Glutamatergic neuron (in vitro differentiated cells): Measurements from ENCODE around the gene ZXDC. TPM values are rescaled to one million over a fixed set of nuclear protein-coding genes. Genes with fewer than 3 reads are reported as not detected.

Experiments used
- DNase-seq: peaks from one replicate; pipeline ENCODE4 v3.0.0; 2022
- H3K27ac Mint-ChIP-seq: one replicate; pipeline ENCODE4 v1.8.0; 2020; ENCODE audit warnings: mild to moderate bottlenecking, mixed read lengths, inconsistent platforms; ENCODE audit not compliant: unreplicated experiment
- H3K27me3 Mint-ChIP-seq: one replicate; pipeline ENCODE4 v1.8.0; 2020; ENCODE audit warnings: mild to moderate bottlenecking, moderate library complexity, mixed read lengths, inconsistent platforms; ENCODE audit not compliant: unreplicated experiment
- H3K36me3 Mint-ChIP-seq: one replicate; pipeline ENCODE4 v1.8.0; 2020; ENCODE audit warnings: mild to moderate bottlenecking, mixed read lengths, inconsistent platforms; ENCODE audit not compliant: unreplicated experiment
- H3K4me1 Mint-ChIP-seq: one replicate; pipeline ENCODE4 v1.8.0; 2020; ENCODE audit warnings: mild to moderate bottlenecking, low read depth, mixed read lengths, inconsistent platforms; ENCODE audit not compliant: unreplicated experiment
- H3K4me3 Mint-ChIP-seq: one replicate; pipeline ENCODE4 v1.8.0; 2020; ENCODE audit warnings: mild to moderate bottlenecking, mixed read lengths, inconsistent platforms; ENCODE audit not compliant: unreplicated experiment
- H3K9me3 Mint-ChIP-seq: one replicate; pipeline ENCODE4 v1.8.0; 2020; ENCODE audit warnings: mild to moderate bottlenecking, moderate library complexity, mixed read lengths, inconsistent platforms; ENCODE audit not compliant: unreplicated experiment
- CTCF ChIP-seq: fragments of 200-600 bp; sonication (generic); IDR thresholded peaks from one replicate; pipeline ENCODE4 v1.5.0; 2021; ENCODE audit not compliant: partially characterized antibody, unreplicated experiment
- total RNA-seq: library from RNA; stranded (reverse); fragmentation: NEBNext Ultra II Directional; extraction: Animal tissue kit (Norgen Biotek cat#: 25700); gene quantifications from one replicate; pipeline ENCODE4 v1.2.1, GENCODE V29; 2021; ENCODE audit not compliant: unreplicated experiment

The ZXDC gene
- total RNA-seq, 1 donor from 2014 or later: 39.5 TPM

DNA sequence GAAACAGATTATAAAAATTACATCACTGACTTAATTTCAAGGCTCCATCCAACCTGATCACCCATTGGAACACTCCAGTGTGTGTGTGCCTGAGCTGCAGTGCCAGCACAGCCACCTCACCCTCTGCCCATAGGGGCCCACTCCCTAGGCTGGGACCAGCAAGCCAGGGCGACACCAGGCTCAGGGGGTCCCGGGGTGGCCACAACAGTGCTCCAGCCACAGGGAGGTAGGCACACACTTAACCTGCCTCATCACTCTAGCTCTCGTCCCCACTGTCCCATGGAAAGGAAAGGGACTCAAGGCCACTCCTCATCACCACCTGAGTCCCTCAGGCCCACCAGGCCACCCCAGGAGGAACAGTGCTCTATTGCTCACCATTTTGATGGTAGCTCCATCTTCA, 24.9 kb downstream of the ZXDC start:
- no peak for TF ChIP-seq CTCF
- Mint-ChIP-seq H3K9me3 (peaks cover 5% of the 10 kb centered on the region), H3K27ac (no peak overlapping the region), H3K36me3 (no peaks in the 10 kb centered on the region), H3K27me3 (no peaks in the 10 kb centered on the region), H3K4me3 (no peak overlapping the region), H3K4me1 (peaks cover 14% of the 10 kb centered on the region)
- DNase-seq: no peak

- no peak overlapping the region for H3K4me3 Mint-ChIP-seq
- no peaks in the 10 kb centered on the region for H3K36me3 Mint-ChIP-seq
- peaks cover 5% of the 10 kb centered on the region for H3K9me3 Mint-ChIP-seq
- no peak overlapping the region for H3K27ac Mint-ChIP-seq
- no peak for TF ChIP-seq CTCF
- H3K4me1 Mint-ChIP-seq: peaks cover 14% of the 10 kb centered on the region
- no peak for DNase-seq
- no peaks in the 10 kb centered on the region for H3K27me3 Mint-ChIP-seq
Measured at GRCh38 chr3:126450219-126450618, 25.5 kb downstream of the ZXDC start.

DNA sequence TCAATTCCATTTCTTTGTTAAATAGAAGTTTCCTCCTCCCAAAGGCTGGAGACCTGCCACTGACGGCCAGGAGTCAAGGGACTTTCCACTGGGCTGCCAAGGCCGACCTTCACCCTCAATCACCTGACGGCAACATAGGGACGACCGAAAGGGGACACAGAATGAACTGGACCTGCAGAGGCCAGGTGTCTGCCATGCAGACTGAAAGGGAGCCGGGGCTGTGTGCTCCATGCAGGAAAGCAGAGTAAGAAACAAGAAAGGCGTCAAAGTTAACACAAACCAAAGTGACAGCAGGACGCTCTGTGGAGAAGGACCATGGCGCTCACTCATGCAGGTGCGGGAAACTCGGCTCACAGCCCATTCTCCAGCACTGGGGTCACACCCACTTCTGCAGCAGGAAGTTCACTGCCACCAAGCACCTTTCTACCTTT, 26.1 kb downstream of the ZXDC start:
- TF ChIP-seq CTCF: no peak
- Mint-ChIP-seq H3K4me1 (peaks cover 14% of the 10 kb centered on the region), H3K4me3 (no peak overlapping the region), H3K27ac (no peak overlapping the region), H3K36me3 (no peaks in the 10 kb centered on the region), H3K9me3 (peaks cover 5% of the 10 kb centered on the region), H3K27me3 (no peaks in the 10 kb centered on the region)
- DNase-seq: no peak

DNA sequence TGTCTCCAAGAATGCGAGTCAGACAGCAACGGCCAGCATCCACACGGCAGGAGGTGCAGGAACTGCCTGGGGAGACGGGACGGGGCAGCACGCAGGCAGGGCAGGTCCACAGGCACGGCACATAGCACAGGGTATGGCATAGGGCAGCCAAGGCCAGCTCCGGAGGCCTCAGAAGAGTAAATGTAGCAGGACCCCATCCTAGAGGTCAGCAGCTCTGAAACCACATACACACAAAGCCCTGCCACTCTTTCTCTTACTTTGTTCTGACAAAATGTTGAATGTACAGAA, 26.9 kb downstream of the ZXDC start:
- H3K4me3 Mint-ChIP-seq: no peak overlapping the region
- no peaks in the 10 kb centered on the region for H3K27me3 Mint-ChIP-seq
- peaks cover 14% of the 10 kb centered on the region for H3K4me1 Mint-ChIP-seq
- no peak overlapping the region for H3K27ac Mint-ChIP-seq
- no peak for TF ChIP-seq CTCF
- DNase-seq: no peak
- H3K36me3 Mint-ChIP-seq: no peaks in the 10 kb centered on the region
- H3K9me3 Mint-ChIP-seq: peaks cover 5% of the 10 kb centered on the region

DNA sequence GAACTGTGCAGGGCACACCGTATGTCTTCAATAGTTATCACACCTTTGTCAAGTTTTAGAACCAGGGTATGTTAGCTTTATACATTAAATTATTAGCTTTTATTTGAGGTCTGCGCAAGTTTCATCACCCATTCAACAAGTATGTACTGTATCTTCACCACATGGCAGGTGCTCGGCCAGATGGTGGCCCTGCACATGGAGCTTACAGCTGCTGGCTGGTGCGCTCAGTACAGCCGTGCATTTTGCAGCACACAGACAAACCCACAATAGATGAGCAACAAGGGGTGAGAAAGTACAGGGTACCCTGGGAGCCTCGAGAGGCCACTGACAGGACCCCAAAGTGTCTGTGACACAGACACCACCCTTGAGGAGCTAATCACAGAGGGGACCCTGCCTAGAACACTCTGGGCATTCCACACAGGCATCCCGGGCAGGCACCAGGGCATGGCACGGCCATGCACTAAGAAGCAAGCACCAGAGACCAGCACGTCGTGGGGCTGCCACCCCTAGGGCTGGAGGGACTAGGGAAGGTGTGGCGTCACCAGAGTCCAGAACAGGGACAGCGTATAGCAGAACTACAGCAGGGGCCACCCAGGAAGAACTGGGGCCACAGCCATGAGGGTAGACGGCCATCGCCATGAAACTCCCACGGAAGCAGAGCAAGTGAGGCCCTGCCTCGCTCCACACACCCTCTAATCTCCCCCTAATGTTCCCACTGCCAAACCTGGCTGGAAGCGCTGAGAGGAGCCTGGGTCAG, 27.4 kb downstream of the ZXDC start:
- Mint-ChIP-seq H3K27ac (no peak overlapping the region), H3K27me3 (no peaks in the 10 kb centered on the region), H3K4me3 (no peak overlapping the region), H3K36me3 (no peaks in the 10 kb centered on the region), H3K4me1 (peaks cover 14% of the 10 kb centered on the region), H3K9me3 (peaks cover 5% of the 10 kb centered on the region)
- TF ChIP-seq CTCF: no peak
- DNase-seq: no peak
